ENCODE measurements around the gene PAXX. TPM values are rescaled to one million over a fixed set of nuclear protein-coding genes. Genes with fewer than 3 reads are reported as not detected.

The PAXX gene
- polyA plus RNA-seq, 1 donor (not counting 4 experiments of a cell fraction or from before 2014, with no cell fraction given) = 11.2 TPM

DNA sequence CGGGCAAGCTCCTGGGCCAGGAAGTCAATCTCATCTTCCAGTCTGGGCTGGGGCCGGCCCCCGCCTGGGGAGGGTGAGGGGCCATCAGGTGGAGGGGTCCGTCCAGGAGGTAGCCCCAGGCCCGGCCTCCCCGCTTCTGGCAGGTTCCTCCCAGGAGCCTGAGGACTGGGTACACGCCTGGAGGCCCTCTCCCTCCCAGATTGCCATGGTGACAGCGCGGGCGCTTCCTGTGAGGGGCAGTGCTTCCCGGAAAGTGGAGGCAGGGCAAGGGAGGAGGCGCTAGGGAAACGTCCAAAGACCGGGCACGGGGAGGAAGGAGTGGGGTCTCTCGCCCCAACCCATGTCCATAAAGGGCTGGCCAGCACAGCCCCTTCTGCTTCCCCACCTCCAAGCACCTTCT, 48.9 kb downstream of the PAXX start:
- dilution Hi-C loops (cut with MboI; ENCODE audit: extremely low pct_ligation_motif_present, low sequenced_read_pairs) = no loop called here
- H3K4me3 ChIP-seq (ENCODE audit: control insufficient read depth in 2 of 3, extremely low read depth in 1 of 3, insufficient read depth in 2 of 3, low read depth in 1 of 3, low read length in 3 of 3) = no peak overlapping the region
- peaks cover 2% of the 10 kb centered on the region for H3K79me2 ChIP-seq (ENCODE audit: control insufficient read depth, insufficient read depth, low read length)
- H3K9ac ChIP-seq (ENCODE audit: control insufficient read depth, extremely low read depth, insufficient read depth, low read length) = no peak overlapping the region
- DNase-seq (ENCODE audit: low read depth, low spot score) (no peak), FAIRE-seq (no peak)
- H3K27me3 ChIP-seq (ENCODE audit: control insufficient read depth, extremely low read depth, insufficient read depth, low read length) = peaks cover 17% of the 10 kb centered on the region
- peaks cover 11% of the 10 kb centered on the region for H3K4me1 ChIP-seq (ENCODE audit: control insufficient read depth, extremely low read depth, insufficient read depth, low read length)
- peaks cover 6% of the 10 kb centered on the region for H4K20me1 ChIP-seq (ENCODE audit: control insufficient read depth, extremely low read depth, insufficient read depth, low read length)
- H2AFZ ChIP-seq (ENCODE audit: control insufficient read depth, low read length) = no peak overlapping the region
- TF ChIP-seq CTCF (optimal IDR thresholded peaks at IDR 0.05 in 1 of 3, IDR thresholded peaks at IDR 0.05 in 1 of 3, conservative IDR thresholded peaks at IDR 0.05 in 1 of 3; ENCODE audit: extremely low read depth in 1 of 3, insufficient read depth in 2 of 3, low read length in 3 of 3) = no peak
- no peak for TF ChIP-seq EZH2 (IDR thresholded peaks at IDR 0.05; ENCODE audit: low read length)
- H3K9me3 ChIP-seq (ENCODE audit: control insufficient read depth, low read depth, low read length) = no peaks in the 10 kb centered on the region
- no peak overlapping the region for H3K27ac ChIP-seq (ENCODE audit: control insufficient read depth, insufficient read depth, low read length)
- H3K9me1 ChIP-seq (ENCODE audit: control insufficient read depth, extremely low read depth, insufficient read depth, low read length) = no peaks in the 10 kb centered on the region
- H3K36me3 ChIP-seq (ENCODE audit: control insufficient read depth in 2 of 2, extremely low read depth in 1 of 2, insufficient read depth in 2 of 2, low read length in 2 of 2) = peaks cover 0 to 4% of the 10 kb centered on the region in 2 experiments
- no peak overlapping the region for H3K4me2 ChIP-seq (ENCODE audit: control insufficient read depth, extremely low read depth, insufficient read depth, low read depth, low read length)

DNA sequence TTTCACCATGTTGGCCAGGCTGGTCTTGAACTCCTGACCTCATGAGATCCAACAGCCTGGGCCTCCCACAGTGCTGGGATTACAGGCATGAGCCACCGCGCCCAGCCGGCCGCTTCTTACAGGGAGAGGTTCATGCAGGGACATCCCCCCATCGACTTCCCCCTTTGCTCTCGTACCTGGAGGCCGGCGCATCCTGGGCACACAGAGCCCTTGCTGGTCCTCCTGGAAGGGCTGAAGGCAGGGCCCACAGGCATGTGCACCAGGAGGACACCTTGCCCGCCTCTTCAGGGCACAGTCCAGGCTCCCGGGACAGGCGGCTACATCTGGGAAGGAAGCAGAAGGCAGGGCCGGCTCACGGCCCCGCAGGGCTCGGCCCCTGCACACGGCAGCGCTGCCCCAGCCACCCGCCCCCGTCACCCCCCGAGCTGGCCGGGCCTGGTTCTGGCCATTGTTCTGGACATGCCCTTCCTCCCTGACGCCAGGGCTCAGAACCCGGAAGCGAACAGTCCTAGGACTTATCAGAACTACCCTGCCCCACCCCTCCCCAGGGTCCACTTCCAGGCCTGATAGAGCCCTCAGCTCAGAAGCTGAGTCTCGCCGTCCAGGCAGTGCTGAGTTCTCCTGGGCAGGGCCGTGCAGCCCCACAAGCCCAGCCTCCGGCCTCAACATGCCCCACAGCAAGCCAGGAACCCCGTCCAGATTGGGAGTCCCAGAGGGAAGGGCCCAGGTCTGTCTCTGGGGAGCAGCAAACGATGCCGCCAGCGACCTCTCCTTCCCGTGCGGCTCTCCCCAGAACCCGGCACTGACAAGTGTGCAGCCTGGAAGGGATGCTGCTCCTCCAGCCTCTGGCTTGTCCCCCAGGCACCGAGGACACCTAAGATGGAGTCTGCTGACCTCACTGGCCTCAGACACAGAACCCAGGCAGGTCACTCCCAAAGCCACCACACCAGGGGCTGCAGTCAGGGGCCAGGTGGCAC, 50.8 kb downstream of the PAXX start:
- H3K79me2 ChIP-seq (ENCODE audit: control insufficient read depth, insufficient read depth, low read length) = peaks cover 2% of the 10 kb centered on the region
- no peak for FAIRE-seq
- H3K27me3 ChIP-seq (ENCODE audit: control insufficient read depth, extremely low read depth, insufficient read depth, low read length) = peaks cover 17% of the 10 kb centered on the region
- H3K4me3 ChIP-seq (ENCODE audit: control insufficient read depth in 2 of 3, extremely low read depth in 1 of 3, insufficient read depth in 2 of 3, low read depth in 1 of 3, low read length in 3 of 3) = no peak overlapping the region
- no peaks in the 10 kb centered on the region for H3K9me3 ChIP-seq (ENCODE audit: control insufficient read depth, low read depth, low read length)
- no peak overlapping the region for H3K9ac ChIP-seq (ENCODE audit: control insufficient read depth, extremely low read depth, insufficient read depth, low read length)
- no peaks in the 10 kb centered on the region for H3K9me1 ChIP-seq (ENCODE audit: control insufficient read depth, extremely low read depth, insufficient read depth, low read length)
- no peak for TF ChIP-seq CTCF (optimal IDR thresholded peaks at IDR 0.05 in 1 of 3, IDR thresholded peaks at IDR 0.05 in 1 of 3, conservative IDR thresholded peaks at IDR 0.05 in 1 of 3; ENCODE audit: extremely low read depth in 1 of 3, insufficient read depth in 2 of 3, low read length in 3 of 3)
- no peak for TF ChIP-seq EZH2 (IDR thresholded peaks at IDR 0.05; ENCODE audit: low read length)
- H3K27ac ChIP-seq (ENCODE audit: control insufficient read depth, insufficient read depth, low read length) = no peak overlapping the region
- peaks cover 11% of the 10 kb centered on the region for H3K4me1 ChIP-seq (ENCODE audit: control insufficient read depth, extremely low read depth, insufficient read depth, low read length)
- no peak overlapping the region for H2AFZ ChIP-seq (ENCODE audit: control insufficient read depth, low read length)
- no peak overlapping the region for H3K4me2 ChIP-seq (ENCODE audit: control insufficient read depth, extremely low read depth, insufficient read depth, low read depth, low read length)
- DNase-seq (ENCODE audit: low read depth, low spot score) = no peak
- H3K36me3 ChIP-seq (ENCODE audit: control insufficient read depth in 2 of 2, extremely low read depth in 1 of 2, insufficient read depth in 2 of 2, low read length in 2 of 2) = peaks cover 0 to 4% of the 10 kb centered on the region in 2 experiments
- H4K20me1 ChIP-seq (ENCODE audit: control insufficient read depth, extremely low read depth, insufficient read depth, low read length) = peaks cover 6% of the 10 kb centered on the region
- dilution Hi-C loops (cut with MboI; ENCODE audit: extremely low pct_ligation_motif_present, low sequenced_read_pairs) = no loop called here

Other genes with a start within 250 kb of the PAXX start
- not detected in 3 replicates for gene LCN10, start 249.5 kb upstream of the PAXX start, polyA plus RNA-seq
- gene LCN6, start 243.9 kb upstream of the PAXX start, polyA plus RNA-seq = not detected in 3 replicates
- gene LCN8, start 234.2 kb upstream of the PAXX start, polyA plus RNA-seq = not detected in 3 replicates
- not detected in 3 replicates for gene LCN15, start 227.9 kb upstream of the PAXX start, polyA plus RNA-seq
- gene TMEM141, start 201.1 kb upstream of the PAXX start, polyA plus RNA-seq = 85.5 to 118 TPM (median 99.9 TPM) in 3 replicates
- 0.03 to 0.08 TPM (median 0.06 TPM) in 3 replicates for gene CCDC183, start 196.1 kb upstream of the PAXX start, polyA plus RNA-seq
- gene RABL6, start 184.5 kb upstream of the PAXX start, polyA plus RNA-seq = 46.3 to 51.1 TPM (median 51.0 TPM) in 3 replicates
- 0.10 to 0.21 TPM (median 0.12 TPM) in 3 replicates for gene AJM1, start 149.9 kb upstream of the PAXX start, polyA plus RNA-seq
- 68.8 to 113 TPM (median 97.9 TPM) in 3 replicates for gene PHPT1, start 143.0 kb upstream of the PAXX start, polyA plus RNA-seq
- gene MAMDC4, start 140.1 kb upstream of the PAXX start, polyA plus RNA-seq = 0.49 to 0.82 TPM (median 0.62 TPM) in 3 replicates
- 329 to 354 TPM (median 343 TPM) in 3 replicates for gene EDF1, start 126.1 kb upstream of the PAXX start, polyA plus RNA-seq
- 9.9 to 12.9 TPM (median 10.6 TPM) in 3 replicates for gene TRAF2, start 105.9 kb upstream of the PAXX start, polyA plus RNA-seq
- 23.0 to 47.2 TPM (median 34.5 TPM) in 3 replicates for gene FBXW5, start 47.7 kb upstream of the PAXX start, polyA plus RNA-seq
- 0.24 to 0.72 TPM (median 0.32 TPM) in 3 replicates for gene C8G, start 47.2 kb upstream of the PAXX start, polyA plus RNA-seq
- 0.22 TPM in 1 of 3 replicates, not detected in the others for gene LCN12, start 40.1 kb upstream of the PAXX start, polyA plus RNA-seq
- gene PTGDS, start 14.9 kb upstream of the PAXX start, polyA plus RNA-seq = not detected in 3 replicates
- gene LCNL1, start 9.4 kb upstream of the PAXX start, polyA plus RNA-seq = not detected in 3 replicates
- 5.5 to 36.0 TPM (median 9.4 TPM) in 3 replicates for gene CLIC3, start 4.1 kb downstream of the PAXX start, polyA plus RNA-seq
- gene ABCA2, start 35.8 kb downstream of the PAXX start, polyA plus RNA-seq = 1.3 to 4.2 TPM (median 1.4 TPM) in 3 replicates
- gene FUT7, start 39.7 kb downstream of the PAXX start, polyA plus RNA-seq = not detected in 3 replicates
- 9.8 to 23.8 TPM (median 10.6 TPM) in 3 replicates for gene NPDC1, start 53.8 kb downstream of the PAXX start, polyA plus RNA-seq
- 0.52 to 1.3 TPM (median 0.65 TPM) in 3 replicates for gene ENTPD2, start 61.6 kb downstream of the PAXX start, polyA plus RNA-seq
- gene SAPCD2, start 78.1 kb downstream of the PAXX start, polyA plus RNA-seq = 0.90 to 1.6 TPM (median 1.2 TPM) in 3 replicates
- 2.7 to 4.3 TPM (median 4.3 TPM) in 3 replicates for gene UAP1L1, start 85.1 kb downstream of the PAXX start, polyA plus RNA-seq
- gene MAN1B1, start 94.6 kb downstream of the PAXX start, polyA plus RNA-seq = 31.4 to 48.2 TPM (median 34.3 TPM) in 3 replicates
- gene DPP7, start 122.3 kb downstream of the PAXX start, polyA plus RNA-seq = 29.7 to 93.1 TPM (median 35.3 TPM) in 3 replicates
- 0.03 to 0.26 TPM (median 0.03 TPM) in 3 replicates for gene GRIN1, start 146.7 kb downstream of the PAXX start, polyA plus RNA-seq
- not detected in 3 replicates for gene LRRC26, start 177.6 kb downstream of the PAXX start, polyA plus RNA-seq
- not detected in 3 replicates for gene TMEM210, start 179.6 kb downstream of the PAXX start, polyA plus RNA-seq
- gene ANAPC2, start 196.1 kb downstream of the PAXX start, polyA plus RNA-seq = 11.9 to 24.0 TPM (median 13.8 TPM) in 3 replicates
- gene SSNA1, start 196.3 kb downstream of the PAXX start, polyA plus RNA-seq = 45.3 to 63.2 TPM (median 56.7 TPM) in 3 replicates
- gene TPRN, start 208.3 kb downstream of the PAXX start, polyA plus RNA-seq = 1.1 to 2.2 TPM (median 1.6 TPM) in 3 replicates
- 22.3 to 36.7 TPM (median 29.2 TPM) in 3 replicates for gene TMEM203, start 213.2 kb downstream of the PAXX start, polyA plus RNA-seq
- 3.9 to 6.0 TPM (median 5.5 TPM) in 3 replicates for gene NDOR1, start 213.3 kb downstream of the PAXX start, polyA plus RNA-seq
- gene RNF208, start 229.8 kb downstream of the PAXX start, polyA plus RNA-seq = 0.15 to 0.19 TPM in 2 of 3 replicates, not detected in the other
- 0.80 to 1.8 TPM (median 1.2 TPM) in 3 replicates for gene CYSRT1, start 232.8 kb downstream of the PAXX start, polyA plus RNA-seq
- not detected in 3 replicates for gene RNF224, start 235.1 kb downstream of the PAXX start, polyA plus RNA-seq
- gene SLC34A3, start 238.5 kb downstream of the PAXX start, polyA plus RNA-seq = 0.03 TPM in 1 of 3 replicates, not detected in the others
- 390 to 693 TPM (median 440 TPM) in 3 replicates for gene TUBB4B, start 248.9 kb downstream of the PAXX start, polyA plus RNA-seq